Endothelial cell of umbilical vein (primary cell): Measurements from ENCODE around the gene ZNF559. TPM values are rescaled to one million over a fixed set of nuclear protein-coding genes. Genes with fewer than 3 reads are reported as not detected.

Experiments
- BruUV-seq: library from RNA; stranded (reverse); fragments of 400-500 nt; replicated peaks from 2 replicates; lab custom pipeline; 2021; lab: Mats Ljungman, UMichigan
- CTCF ChIA-PET: fragments of 300-600, 350-600 bp; sonication (Branson Sonifier 250); formaldehyde crosslinking; loops from one replicate; lab custom pipeline; 2021; ENCODE audit warnings: antibody characterized with exemption, inconsistent platforms; lab: Charles Lee
- POLR2A ChIA-PET: fragments of 300-600, 350-600 bp; sonication (Branson Sonifier 250); formaldehyde crosslinking; loops from one replicate; lab custom pipeline; 2021; ENCODE audit warnings: antibody characterized with exemption, inconsistent platforms; lab: Charles Lee
- DNase-seq: peaks from one replicate; pipeline ENCODE4 v3.0.0-alpha.2; 2011; ENCODE audit warnings: low read depth, low spot score
- FAIRE-seq: peaks from 2 replicates; lab custom pipeline; 2011; peaks lifted over from hg19 to GRCh38; lab: Jason Lieb, UNC
- H2AFZ ChIP-seq: 2 replicates; pipeline ENCODE4 v1.6.0; 2012; ENCODE audit warnings: low read depth, low read length, control low read depth, inconsistent platforms
- H3K27ac ChIP-seq: 2 replicates; pipeline ENCODE4 v1.5.1; 2011; ENCODE audit warnings: low read depth, mild to moderate bottlenecking, control low read depth, low read length, moderate library complexity; ENCODE audit not compliant: insufficient read depth
- H3K27me3 ChIP-seq, 2 experiments: 2 replicates each; pipeline versions ENCODE4 v1.6.0 to v1.6.1; 2011; ENCODE audit warnings: low read length in 2 of 2, mixed read lengths in 1 of 2; ENCODE audit not compliant: control insufficient read depth in 2 of 2, insufficient read depth in 2 of 2
- H3K36me3 ChIP-seq, 2 experiments: 2 replicates in 1 of 2; 3 replicates in 1 of 2; pipeline ENCODE4 v1.5.1; 2011; ENCODE audit warnings: low read length in 2 of 2, mild to moderate bottlenecking in 1 of 2, moderate library complexity in 1 of 2; ENCODE audit not compliant: control insufficient read depth in 2 of 2, insufficient read depth in 2 of 2; ENCODE audit errors: extremely low read depth in 1 of 2
- H3K4me1 ChIP-seq: 3 replicates; pipeline ENCODE4 v1.5.1; 2011; ENCODE audit warnings: mild to moderate bottlenecking, low read length; ENCODE audit not compliant: control insufficient read depth, insufficient read depth; ENCODE audit errors: extremely low read depth
- H3K4me2 ChIP-seq: 2 replicates; pipeline ENCODE4 v1.6.1; 2011; ENCODE audit warnings: low read length, control low read depth, mixed read lengths; ENCODE audit not compliant: insufficient read depth
- H3K4me3 ChIP-seq, 3 experiments: fragments of 200-600 bp in 1 of 3; sonication (generic), shearing (Covaris generic) in 1 of 3; replicated peaks in 1 of 3; 2 replicates each; pipeline ENCODE4 v1.5.1; 2011 to 2016; ENCODE audit warnings: control low read depth in 3 of 3, low read length in 3 of 3, mild to moderate bottlenecking in 2 of 3, inconsistent platforms in 1 of 3, low read depth in 1 of 3, moderate library complexity in 1 of 3; ENCODE audit not compliant: insufficient read depth in 1 of 3
- H3K79me2 ChIP-seq: 2 replicates; pipeline ENCODE4 v1.6.0; 2012; ENCODE audit warnings: low read length, inconsistent platforms; ENCODE audit not compliant: control insufficient read depth, insufficient read depth
- H3K9ac ChIP-seq: replicated peaks from 2 replicates; pipeline ENCODE3; 2011; ENCODE audit warnings: low read length, control low read depth; ENCODE audit not compliant: insufficient read depth; ENCODE audit errors: extremely low read depth
- H3K9me1 ChIP-seq: replicated peaks from 3 replicates; pipeline ENCODE4 v1.6.0; 2011; ENCODE audit warnings: mild to moderate bottlenecking, low read length; ENCODE audit not compliant: control insufficient read depth, insufficient read depth; ENCODE audit errors: extremely low read depth
- H3K9me3 ChIP-seq: replicated peaks from 2 replicates; pipeline ENCODE4 v1.5.1; 2012; ENCODE audit warnings: low read length, inconsistent platforms; ENCODE audit not compliant: control insufficient read depth, insufficient read depth
- H4K20me1 ChIP-seq: replicated peaks from 2 replicates; pipeline ENCODE3; 2011; ENCODE audit warnings: mild to moderate bottlenecking, low read length; ENCODE audit not compliant: control insufficient read depth, insufficient read depth; ENCODE audit errors: extremely low read depth
- CTCF ChIP-seq, 2 donors: IDR thresholded peaks; 1 replicate in 1 of 2; 2 replicates in 1 of 2; pipeline ENCODE4 v1.5.1; 2011; ENCODE audit warnings: low read length in 2 of 2, mild to moderate bottlenecking in 2 of 2, moderate library complexity in 2 of 2, control low read depth in 1 of 2, inconsistent platforms in 1 of 2, low read depth in 1 of 2; ENCODE audit not compliant: insufficient read depth in 1 of 2; ENCODE audit errors: extremely low read depth in 1 of 2
- EZH2 ChIP-seq: IDR thresholded peaks from 2 replicates; pipeline ENCODE4 v1.6.1; 2012; ENCODE audit warnings: borderline replicate concordance, low read depth, mild to moderate bottlenecking, moderate library complexity, low read length, inconsistent platforms; ENCODE audit not compliant: severe bottlenecking
- FOS ChIP-seq: IDR thresholded peaks from 2 replicates; pipeline ENCODE4 v1.6.1; 2011; ENCODE audit warnings: mild to moderate bottlenecking, low read length, moderate library complexity, borderline replicate concordance; ENCODE audit not compliant: insufficient read depth
- GATA2 ChIP-seq: IDR thresholded peaks from 2 replicates; pipeline ENCODE4 v1.7.0; 2011; ENCODE audit warnings: low read depth, mild to moderate bottlenecking, moderate library complexity, mixed read lengths, low read length; ENCODE audit not compliant: insufficient read length, insufficient read depth
- JUN ChIP-seq: IDR thresholded peaks from 2 replicates; pipeline ENCODE4 v1.6.1; 2011; ENCODE audit warnings: borderline replicate concordance, low read depth; ENCODE audit not compliant: insufficient read length, insufficient read depth
- MAX ChIP-seq: IDR thresholded peaks from 2 replicates; pipeline ENCODE4 v1.6.1; 2011; ENCODE audit not compliant: insufficient read depth, insufficient read length
- MYC ChIP-seq: IDR thresholded peaks from one replicate; pipeline ENCODE4 v1.6.1; 2011; ENCODE audit warnings: mild to moderate bottlenecking, low read depth, low read length
- POLR2A ChIP-seq: IDR thresholded peaks from 2 replicates; pipeline ENCODE4 v1.6.1; 2012; ENCODE audit warnings: low read depth, mild to moderate bottlenecking, control low read depth, low read length
- POLR2AphosphoS5 ChIP-seq: IDR thresholded peaks from 2 replicates; pipeline ENCODE4 v1.6.1; 2012; ENCODE audit warnings: low read depth, mild to moderate bottlenecking, control low read depth, low read length, moderate library complexity; ENCODE audit not compliant: insufficient read depth
- dilution Hi-C: fragments of 300-500 bp; cut with MboI; formaldehyde crosslinking; loops from one replicate; pipeline ENCODE4 v1.15.0; 2019; ENCODE audit warnings: low sequenced_read_pairs; ENCODE audit not compliant: extremely low pct_ligation_motif_present
- intact Hi-C: fragments of 100-400 bp; cut with micrococcal nuclease; formaldehyde crosslinking; loops from one replicate; pipeline ENCODE4 v1.10.0; 2022
- polyA plus RNA-seq, 4 experiments: library from polyadenylated mRNA; depleted of rRNA in 3 of 4; stranded (reverse) in 3 of 4; unstranded in 1 of 4; fragments of >200 nt; gene quantifications; 2 replicates each; pipeline versions ENCODE4 v1.2.1 to v1.2.3, GENCODE V29; 2011 to 2012; ENCODE audit warnings: missing spikeins in 1 of 4
- total RNA-seq: library from RNA; stranded (reverse); gene quantifications from 2 replicates; pipeline ENCODE4 v1.2.3, GENCODE V29; 2021

The ZNF559 gene
- total and polyA plus RNA-seq, 2 donors (not counting 3 experiments of a cell fraction or from before 2014, with no cell fraction given) = 7.8 to 13.5 TPM

GRCh38 chr19:9289231-9289884 lies 34.6 kb upstream of the ZNF559 start:
- Histone ChIP-seq H3K36me3 (no peaks in the 10 kb centered on the region), H3K9ac (no peak overlapping the region), H3K4me2 (no peak overlapping the region), H3K79me2 (no peaks in the 10 kb centered on the region), H3K9me3 (peaks cover 6% of the 10 kb centered on the region), H3K27ac (no peak overlapping the region), H3K9me1 (no peaks in the 10 kb centered on the region), H3K4me1 (no peaks in the 10 kb centered on the region), H2AFZ (no peak overlapping the region), H3K4me3 (no peak overlapping the region), H3K27me3 (no peaks in the 10 kb centered on the region), H4K20me1 (no peaks in the 10 kb centered on the region)
- ChIA-PET POLR2A (no interaction called here), CTCF (interaction anchor here (0.7 kb wide), 1 partner anchor 9 kb away, joined by 3 read pairs; no protein-coding TSS in a partner anchor)
- BruUV-seq = no TSS peak
- FAIRE-seq (no peak), DNase-seq (no peak)
- intact Hi-C loops = no loop called here
- dilution Hi-C loops = no loop called here
- TF ChIP-seq FOS (no peak), MYC (no peak), GATA2 (no peak), POLR2AphosphoS5 (no peak), POLR2A (no peak), JUN (no peak), MAX (no peak), EZH2 (no peak), CTCF (IDR thresholded peaks at IDR 0.05; ENCODE audit: extremely low read depth in 1 of 2, insufficient read depth in 1 of 2, low read depth in 1 of 2, low read length in 2 of 2) (no peak)
